SK-N-SH treated with all-trans-retinoic acid at 6 μM for 48 hours (cell line): ENCODE results near the gene JAML.

ENCODE experiments used
- ATAC-seq: fragments of 200-7000 bp; cut with Tn5 transposase; 3 replicates; pipeline ENCODE4 v1.9.1; 2020; ENCODE audit warnings: mild to moderate bottlenecking, moderate library complexity
- ARNTL ChIP-seq: fragments of 450-650 bp; formaldehyde crosslinking; IDR thresholded peaks from 2 replicates; pipeline ENCODE4 v1.5.0; 2020; ENCODE audit warnings: low read depth, mild to moderate bottlenecking, moderate library complexity, borderline replicate concordance
- BACH2 ChIP-seq: fragments of 250-450 bp; sonication (Bioruptor Pico); IDR thresholded peaks from 2 replicates; pipeline ENCODE4 v1.9.0; 2021; ENCODE audit warnings: mild to moderate bottlenecking, borderline replicate concordance
- CSRNP3 ChIP-seq: fragments of 250-450 bp; sonication (Bioruptor Pico); IDR thresholded peaks from 2 replicates; pipeline ENCODE4 v1.5.1; 2021; ENCODE audit warnings: mild to moderate bottlenecking, moderate library complexity
- ESRRG ChIP-seq: fragments of 250-450 bp; sonication (Bioruptor Pico); IDR thresholded peaks from 2 replicates; pipeline ENCODE4 v1.6.1; 2021; ENCODE audit warnings: mild to moderate bottlenecking
- ISL1 ChIP-seq: fragments of 250-450 bp; sonication (Bioruptor Pico); IDR thresholded peaks from 2 replicates; pipeline ENCODE4 v2.1.2; 2022; ENCODE audit warnings: mild to moderate bottlenecking, moderate library complexity
- PPARA ChIP-seq: fragments of 250-450 bp; sonication (Bioruptor Pico); IDR thresholded peaks from 2 replicates; pipeline ENCODE4 v1.5.0; 2020; ENCODE audit warnings: mild to moderate bottlenecking, borderline replicate concordance
- RARB ChIP-seq: fragments of 250-450 bp; sonication (Bioruptor Pico); IDR thresholded peaks from 2 replicates; pipeline ENCODE4 v1.8.0; 2021; ENCODE audit warnings: mild to moderate bottlenecking, moderate library complexity
- SNAI2 ChIP-seq: fragments of 250-450 bp; sonication (Bioruptor Pico); IDR thresholded peaks from 2 replicates; pipeline ENCODE4 v1.5.0; 2020; ENCODE audit warnings: mild to moderate bottlenecking, moderate library complexity
- TCF4 ChIP-seq: fragments of 250-450 bp; sonication (Bioruptor Pico); IDR thresholded peaks from 2 replicates; pipeline ENCODE4 v1.8.0; 2021; ENCODE audit warnings: mild to moderate bottlenecking, moderate library complexity, borderline replicate concordance
- TOX ChIP-seq: fragments of 250-450 bp; sonication (Bioruptor Pico); IDR thresholded peaks from 2 replicates; pipeline ENCODE4 v1.8.0; 2021; ENCODE audit warnings: mild to moderate bottlenecking, moderate library complexity, borderline replicate concordance
- TSHZ2 ChIP-seq: fragments of 250-450 bp; sonication (Bioruptor Pico); IDR thresholded peaks from 2 replicates; pipeline ENCODE4 v1.5.0; 2020; ENCODE audit warnings: mild to moderate bottlenecking, moderate library complexity
- ZFP30 ChIP-seq: fragments of 450-650 bp; formaldehyde crosslinking; IDR thresholded peaks from 2 replicates; pipeline ENCODE4 v1.5.0; 2022; ENCODE audit warnings: mild to moderate bottlenecking, moderate library complexity
- ZNF565 ChIP-seq: fragments of 450-650 bp; formaldehyde crosslinking; conservative IDR thresholded peaks from 2 replicates; pipeline ENCODE4 v1.5.0; 2020; ENCODE audit warnings: low read depth, mild to moderate bottlenecking, moderate library complexity
- ZNF70 ChIP-seq: fragments of 450-650 bp; formaldehyde crosslinking; IDR thresholded peaks from 2 replicates; pipeline ENCODE4 v1.5.0; 2020; ENCODE audit warnings: mild to moderate bottlenecking, moderate library complexity
- ZNF8 ChIP-seq: fragments of 450-650 bp; formaldehyde crosslinking; IDR thresholded peaks from 2 replicates; pipeline ENCODE4 v1.5.0; 2020; ENCODE audit warnings: mild to moderate bottlenecking, moderate library complexity
- TF ChIP-seq, protein P1 (sequence below): fragments of 250-450 bp; sonication (Bioruptor Pico); IDR thresholded peaks from 2 replicates; pipeline ENCODE4 v1.8.0; 2020; ENCODE audit warnings: mild to moderate bottlenecking, moderate library complexity, borderline replicate concordance
- TF ChIP-seq, protein P2 (sequence below): fragments of 250-450 bp; sonication (Bioruptor Pico); IDR thresholded peaks from 2 replicates; pipeline ENCODE4 v1.8.0; 2021; ENCODE audit warnings: low read depth, mild to moderate bottlenecking, moderate library complexity, borderline replicate concordance

Gene JAML

DNA sequence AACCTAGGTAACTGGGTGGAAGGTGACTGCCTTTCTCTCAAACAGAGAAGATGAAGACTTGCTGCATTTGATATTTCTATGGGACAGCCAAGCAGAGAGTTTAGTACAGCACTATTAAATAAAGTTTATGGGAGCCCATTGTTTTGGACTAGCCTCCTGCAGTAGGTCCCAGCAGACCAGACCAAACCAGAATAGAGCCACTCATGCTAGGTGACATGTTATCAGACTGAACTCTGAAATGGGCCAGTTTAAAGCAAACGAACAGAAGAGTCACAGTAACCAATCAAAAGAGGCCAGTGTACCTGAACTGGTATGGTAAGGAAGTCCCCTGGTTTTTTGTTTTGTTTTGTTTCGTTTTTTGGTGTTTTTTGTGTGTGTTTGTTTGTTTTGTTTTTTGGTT lies 47.2 kb upstream of the JAML start:
- no peak for ATAC-seq
- no peak for TF ChIP-seq TSHZ2 (CRISPR knock-in tag)
- TF ChIP-seq, protein P1, sequence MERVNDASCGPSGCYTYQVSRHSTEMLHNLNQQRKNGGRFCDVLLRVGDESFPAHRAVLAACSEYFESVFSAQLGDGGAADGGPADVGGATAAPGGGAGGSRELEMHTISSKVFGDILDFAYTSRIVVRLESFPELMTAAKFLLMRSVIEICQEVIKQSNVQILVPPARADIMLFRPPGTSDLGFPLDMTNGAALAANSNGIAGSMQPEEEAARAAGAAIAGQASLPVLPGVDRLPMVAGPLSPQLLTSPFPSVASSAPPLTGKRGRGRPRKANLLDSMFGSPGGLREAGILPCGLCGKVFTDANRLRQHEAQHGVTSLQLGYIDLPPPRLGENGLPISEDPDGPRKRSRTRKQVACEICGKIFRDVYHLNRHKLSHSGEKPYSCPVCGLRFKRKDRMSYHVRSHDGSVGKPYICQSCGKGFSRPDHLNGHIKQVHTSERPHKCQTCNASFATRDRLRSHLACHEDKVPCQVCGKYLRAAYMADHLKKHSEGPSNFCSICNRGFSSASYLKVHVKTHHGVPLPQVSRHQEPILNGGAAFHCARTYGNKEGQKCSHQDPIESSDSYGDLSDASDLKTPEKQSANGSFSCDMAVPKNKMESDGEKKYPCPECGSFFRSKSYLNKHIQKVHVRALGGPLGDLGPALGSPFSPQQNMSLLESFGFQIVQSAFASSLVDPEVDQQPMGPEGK (CRISPR knock-in tag): no peak
- no peak for TF ChIP-seq CSRNP3 (CRISPR knock-in tag)
- TF ChIP-seq, protein P2, sequence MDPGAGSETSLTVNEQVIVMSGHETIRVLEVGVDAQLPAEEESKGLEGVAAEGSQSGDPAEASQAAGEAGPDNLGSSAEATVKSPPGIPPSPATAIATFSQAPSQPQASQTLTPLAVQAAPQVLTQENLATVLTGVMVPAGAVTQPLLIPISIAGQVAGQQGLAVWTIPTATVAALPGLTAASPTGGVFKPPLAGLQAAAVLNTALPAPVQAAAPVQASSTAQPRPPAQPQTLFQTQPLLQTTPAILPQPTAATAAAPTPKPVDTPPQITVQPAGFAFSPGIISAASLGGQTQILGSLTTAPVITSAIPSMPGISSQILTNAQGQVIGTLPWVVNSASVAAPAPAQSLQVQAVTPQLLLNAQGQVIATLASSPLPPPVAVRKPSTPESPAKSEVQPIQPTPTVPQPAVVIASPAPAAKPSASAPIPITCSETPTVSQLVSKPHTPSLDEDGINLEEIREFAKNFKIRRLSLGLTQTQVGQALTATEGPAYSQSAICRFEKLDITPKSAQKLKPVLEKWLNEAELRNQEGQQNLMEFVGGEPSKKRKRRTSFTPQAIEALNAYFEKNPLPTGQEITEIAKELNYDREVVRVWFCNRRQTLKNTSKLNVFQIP (CRISPR knock-in tag): no peak
- TF ChIP-seq ZFP30: no peak
- no peak for TF ChIP-seq ZNF565 (CRISPR knock-in tag)
- no peak for TF ChIP-seq BACH2 (CRISPR knock-in tag)

DNA sequence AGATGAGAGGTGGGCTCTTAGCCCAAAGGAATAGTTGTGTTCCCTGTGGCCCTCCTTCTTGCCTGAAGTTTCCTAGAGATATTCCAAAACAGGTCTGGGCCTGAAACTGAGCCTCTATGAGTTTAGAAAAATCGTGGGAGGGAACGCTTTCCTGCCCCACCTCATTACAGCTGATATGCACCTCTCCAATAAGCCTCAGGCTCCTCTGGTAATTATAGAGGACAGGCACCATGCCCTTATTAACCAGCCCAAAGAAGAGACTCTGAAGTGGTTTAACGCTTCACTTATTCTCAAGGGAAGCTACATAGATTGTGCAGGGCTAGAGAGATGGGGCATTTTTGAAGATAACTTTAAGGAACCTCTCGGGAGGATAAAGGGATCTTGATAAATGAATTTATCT lies 42.7 kb upstream of the JAML start:
- TF ChIP-seq ZNF70 (no peak), RARB (CRISPR knock-in tag) (no peak), PPARA (CRISPR knock-in tag) (no peak), TCF4 (no peak), ESRRG (CRISPR knock-in tag) (no peak), TOX (no peak), ZNF8 (no peak), ARNTL (CRISPR knock-in tag) (no peak), TSHZ2 (CRISPR knock-in tag) (no peak), SNAI2 (no peak), ZNF565 (CRISPR knock-in tag) (no peak), CSRNP3 (CRISPR knock-in tag) (no peak), ISL1 (no peak)
- TF ChIP-seq, protein P1 (CRISPR knock-in tag): no peak
- TF ChIP-seq, protein P2 (CRISPR knock-in tag): no peak
- ATAC-seq: no peak
